Naive B cell (primary cell): ENCODE results near the gene NABP1. TPM values are rescaled to one million over a fixed set of nuclear protein-coding genes. Genes with fewer than 3 reads are reported as not detected.
"Not testable (repeated sequence)": the region's sequence is repeated elsewhere in the genome, so short reads cannot be mapped to it uniquely, and the experiment has no call there.

ENCODE experiments used
- ATAC-seq, 2 donors: fragments of 150-1000 bp; cut with Tn5 transposase; 2 replicates each; pipeline ENCODE4 v1.10.0; 2021; ENCODE audit warnings: low read depth in 2 of 2, mild to moderate bottlenecking in 2 of 2, moderate library complexity in 2 of 2
- DNase-seq: peaks from one replicate; pipeline ENCODE4 v3.0.0; 2022
- H3K27ac Mint-ChIP-seq, 6 donors: one replicate each; pipeline ENCODE4 v1.8.0; 2020 to 2022; ENCODE audit warnings: mild to moderate bottlenecking in 6 of 6, mixed read lengths in 6 of 6, moderate library complexity in 5 of 6, inconsistent platforms in 2 of 6
- H3K27me3 Mint-ChIP-seq, 3 donors: one replicate each; pipeline ENCODE4 v1.8.0; 2021 to 2022; ENCODE audit warnings: mixed read lengths in 3 of 3, mild to moderate bottlenecking in 1 of 3
- H3K36me3 Mint-ChIP-seq, 2 donors: one replicate each; pipeline ENCODE4 v1.8.0; 2020 to 2022; ENCODE audit warnings: mixed read lengths in 2 of 2, inconsistent platforms in 1 of 2, mild to moderate bottlenecking in 1 of 2
- H3K4me1 Mint-ChIP-seq, 3 donors: one replicate each; pipeline ENCODE4 v1.8.0; 2020 to 2022; ENCODE audit warnings: mixed read lengths in 3 of 3, inconsistent platforms in 1 of 3, mild to moderate bottlenecking in 1 of 3, moderate library complexity in 1 of 3
- H3K4me3 Mint-ChIP-seq, 8 donors: one replicate each; pipeline ENCODE4 v1.8.0; 2020 to 2022; ENCODE audit warnings: mild to moderate bottlenecking in 8 of 8, mixed read lengths in 8 of 8, moderate library complexity in 8 of 8, inconsistent platforms in 2 of 8
- H3K9me3 Mint-ChIP-seq, 7 donors: one replicate each; pipeline ENCODE4 v1.8.0; 2020 to 2022; ENCODE audit warnings: mixed read lengths in 7 of 7, mild to moderate bottlenecking in 5 of 7, inconsistent platforms in 2 of 7, moderate library complexity in 1 of 7
- polyA plus RNA-seq, 6 donors: library from polyadenylated mRNA; unstranded; fragments of 300-500 nt; fragmentation: Illumina TruSeq; gene quantifications; one replicate each; pipeline ENCODE4 v1.2.3, GENCODE V29; 2021; ENCODE audit warnings: low read depth in 6 of 6

NABP1 gene
- polyA plus RNA-seq, 6 donors from 2014 or later = 2.1 to 8.0 (median 4.8) TPM

DNA sequence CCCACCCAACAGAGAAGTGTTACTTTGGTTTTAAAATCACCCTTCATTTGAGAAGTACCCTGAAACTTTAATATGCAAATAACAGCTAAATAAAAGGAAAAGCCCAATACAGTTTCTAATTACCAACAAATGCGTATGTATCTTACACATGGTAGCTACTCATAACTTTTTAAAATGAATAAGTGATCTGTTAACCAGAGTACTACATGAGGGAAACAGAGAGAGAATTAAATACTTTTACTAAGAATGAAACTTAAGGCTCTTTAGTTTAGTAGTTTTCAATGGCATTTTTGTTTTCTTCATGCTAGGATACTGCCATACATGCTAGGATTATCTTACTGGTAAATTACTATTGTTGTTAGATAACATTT is 39.1 kb upstream of the NABP1 start:
- DNase-seq = no peak
- Mint-ChIP-seq H3K27me3 (no peaks in the 10 kb centered on the region), H3K4me1 (peaks cover 14 to 21% (median 19%) of the 10 kb centered on the region in 3 donors), H3K27ac (no peak overlapping the region), H3K9me3 (no peaks in the 10 kb centered on the region), H3K4me3 (no peak overlapping the region), H3K36me3 (no peaks in the 10 kb centered on the region)
- no peak for ATAC-seq

DNA sequence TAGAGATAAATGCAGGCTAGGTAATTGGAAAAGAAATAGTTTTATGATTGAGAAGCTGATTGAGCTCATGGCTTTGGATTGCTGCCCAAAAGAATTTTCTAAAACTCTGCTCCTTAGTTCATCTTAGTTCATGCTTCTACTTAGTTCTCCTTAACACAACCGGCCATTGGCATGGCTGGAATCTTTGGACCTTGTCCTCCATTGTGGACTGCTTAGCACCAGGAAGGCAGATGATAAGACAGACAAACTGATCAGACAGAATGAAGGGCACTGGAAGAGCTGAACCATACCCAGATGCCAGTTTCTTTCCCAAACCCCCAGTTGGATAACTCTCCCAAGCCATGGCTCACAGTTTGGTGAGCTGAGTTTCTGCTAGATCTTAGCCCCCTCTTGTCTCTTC is 36.3 kb upstream of the NABP1 start:
- Mint-ChIP-seq H3K36me3 (no peaks in the 10 kb centered on the region), H3K27me3 (no peaks in the 10 kb centered on the region), H3K9me3 (no peaks in the 10 kb centered on the region), H3K4me3 (no peak overlapping the region), H3K4me1 (peaks cover 12 to 16% (median 16%) of the 10 kb centered on the region in 3 donors), H3K27ac (no peak overlapping the region)
- DNase-seq (no peak), ATAC-seq (no peak)

DNA sequence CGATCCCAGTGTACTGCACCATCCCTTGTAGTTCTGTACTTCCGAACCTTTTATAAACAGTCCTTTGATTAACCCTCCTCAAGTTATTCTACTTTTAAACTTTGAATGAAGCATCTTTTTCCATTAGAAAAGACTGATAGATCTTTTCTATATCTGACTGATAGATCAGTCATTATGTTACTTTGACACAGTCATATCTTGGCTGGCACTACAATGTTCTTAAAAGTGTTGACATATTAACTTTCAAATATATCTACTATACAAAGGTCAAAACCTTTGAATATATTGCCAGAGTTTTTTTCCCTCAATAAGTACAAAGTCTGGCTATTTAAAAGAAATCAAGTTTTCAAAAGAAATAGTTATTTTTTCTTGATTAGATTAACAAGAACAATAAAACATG is 35.4 kb upstream of the NABP1 start:
- no peaks in the 10 kb centered on the region for H3K9me3 Mint-ChIP-seq
- H3K27ac Mint-ChIP-seq = no peak overlapping the region
- H3K4me3 Mint-ChIP-seq = no peak overlapping the region
- H3K36me3 Mint-ChIP-seq = no peaks in the 10 kb centered on the region
- no peaks in the 10 kb centered on the region for H3K27me3 Mint-ChIP-seq
- ATAC-seq (no peak), DNase-seq (no peak)
- peaks cover 8 to 14% (median 12%) of the 10 kb centered on the region in 3 donors for H3K4me1 Mint-ChIP-seq

DNA sequence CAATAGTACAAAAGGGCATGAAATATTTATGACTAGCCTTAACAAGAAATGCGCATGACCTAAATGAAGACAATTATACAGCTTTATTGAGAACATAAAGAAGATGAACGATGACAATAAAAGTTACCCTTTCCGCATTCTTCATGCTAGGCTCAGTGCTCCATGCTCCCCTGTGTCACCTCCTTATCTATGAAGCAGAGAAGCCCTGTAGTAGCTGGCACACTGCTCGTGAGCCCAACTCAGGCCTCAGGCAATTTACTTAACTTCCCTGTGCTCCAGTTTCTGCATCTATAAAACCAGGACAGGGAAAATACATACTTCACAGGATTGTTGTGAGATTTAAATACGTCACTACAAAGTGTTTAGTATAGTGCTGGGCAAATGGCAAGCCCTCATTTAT is 34.5 kb upstream of the NABP1 start:
- Mint-ChIP-seq H3K4me1 (peaks cover 0 to 7% (median 3%) of the 10 kb centered on the region in 3 donors), H3K27me3 (no peaks in the 10 kb centered on the region), H3K9me3 (no peaks in the 10 kb centered on the region), H3K36me3 (no peaks in the 10 kb centered on the region), H3K4me3 (no peak overlapping the region), H3K27ac (no peak overlapping the region)
- ATAC-seq (no peak), DNase-seq (no peak)

DNA sequence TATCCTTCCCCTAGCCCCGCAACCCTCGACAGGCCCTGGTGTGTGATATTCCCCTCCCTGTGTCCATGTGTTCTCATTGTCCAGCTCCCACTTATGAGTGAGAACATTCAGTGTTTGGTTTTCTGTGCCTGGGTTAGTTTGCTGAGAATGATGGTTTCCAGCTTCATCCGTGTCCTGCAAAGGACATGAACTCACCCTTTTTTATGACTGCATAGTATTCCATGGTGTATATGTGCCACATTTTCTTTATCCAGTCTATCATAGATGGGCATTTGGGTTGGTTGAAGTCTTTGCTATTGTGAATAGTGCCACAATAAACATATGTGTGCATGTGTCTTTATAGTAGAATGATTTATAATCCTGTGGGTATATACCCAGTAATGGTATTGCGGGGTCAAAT is 33.3 kb upstream of the NABP1 start:
- H3K4me3 Mint-ChIP-seq, ATAC-seq, H3K9me3 Mint-ChIP-seq, DNase-seq, H3K27me3 Mint-ChIP-seq, H3K36me3 Mint-ChIP-seq, H3K4me1 Mint-ChIP-seq: not testable (repeated sequence)
- H3K27ac Mint-ChIP-seq = peak overlapping the region in 1 of 6 donors; percentile 31

DNA sequence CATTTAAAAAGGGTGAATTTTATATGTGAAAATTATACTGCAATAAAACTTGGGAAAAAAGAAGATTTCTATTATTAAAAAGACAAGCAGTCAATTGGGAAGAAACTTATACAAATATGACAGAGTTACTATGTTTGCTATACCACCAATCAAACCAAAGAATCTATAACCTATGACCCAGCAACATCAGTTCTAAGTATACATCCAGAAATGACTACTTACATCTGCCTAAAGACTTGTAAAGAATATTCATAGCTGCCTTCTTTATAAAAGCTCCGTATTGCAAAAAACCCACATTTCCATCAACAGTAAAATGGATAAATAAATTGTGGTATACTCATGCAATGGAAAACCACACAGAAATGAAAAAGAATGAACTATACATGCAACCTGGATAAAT is 32.9 kb upstream of the NABP1 start:
- H3K9me3 Mint-ChIP-seq = no peaks in the 10 kb centered on the region
- ATAC-seq (no peak), DNase-seq (no peak)
- no peak overlapping the region for H3K27ac Mint-ChIP-seq
- H3K27me3 Mint-ChIP-seq = no peaks in the 10 kb centered on the region
- H3K36me3 Mint-ChIP-seq = no peaks in the 10 kb centered on the region
- peaks cover 0 to 7% (median 0%) of the 10 kb centered on the region in 3 donors for H3K4me1 Mint-ChIP-seq
- no peak overlapping the region for H3K4me3 Mint-ChIP-seq

DNA sequence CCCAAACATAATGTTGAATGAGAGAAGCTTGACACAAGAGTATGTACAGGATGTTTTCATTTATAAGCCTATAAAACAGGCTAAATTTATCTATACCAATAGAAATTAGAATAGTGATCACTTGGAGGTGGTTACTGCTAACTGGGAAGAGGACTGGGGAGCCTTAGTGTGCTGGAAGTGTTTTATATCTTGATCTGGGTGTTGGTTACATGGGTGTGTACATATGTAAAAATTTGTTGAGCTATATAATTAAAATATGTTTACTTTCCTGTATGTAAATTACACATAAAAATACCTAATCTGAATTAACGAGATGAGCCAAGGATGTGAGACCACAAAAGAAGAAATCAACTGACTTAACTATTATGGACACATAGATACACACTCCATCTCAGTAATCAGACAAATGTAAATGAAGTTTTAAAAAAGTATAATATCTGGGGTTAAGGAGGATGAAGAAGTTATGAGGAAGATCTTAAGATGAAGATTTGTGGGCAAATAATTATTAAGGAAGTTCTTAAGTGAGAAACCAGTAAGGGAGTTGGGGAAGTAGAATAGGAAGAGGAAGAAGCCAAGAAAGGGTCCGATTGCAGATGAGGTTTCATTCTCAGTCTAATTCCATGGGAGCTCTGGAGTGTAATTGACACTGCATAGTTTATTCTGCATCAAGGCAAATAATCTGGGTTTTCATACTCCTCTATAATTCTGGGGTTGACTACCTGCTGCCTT is 32.3 kb upstream of the NABP1 start:
- peaks cover 0 to 7% (median 0%) of the 10 kb centered on the region in 3 donors for H3K4me1 Mint-ChIP-seq
- ATAC-seq = no peak
- no peak for DNase-seq
- no peaks in the 10 kb centered on the region for H3K36me3 Mint-ChIP-seq
- H3K27ac Mint-ChIP-seq = no peak overlapping the region
- H3K9me3 Mint-ChIP-seq = no peaks in the 10 kb centered on the region
- no peak overlapping the region for H3K4me3 Mint-ChIP-seq
- H3K27me3 Mint-ChIP-seq = no peaks in the 10 kb centered on the region

DNA sequence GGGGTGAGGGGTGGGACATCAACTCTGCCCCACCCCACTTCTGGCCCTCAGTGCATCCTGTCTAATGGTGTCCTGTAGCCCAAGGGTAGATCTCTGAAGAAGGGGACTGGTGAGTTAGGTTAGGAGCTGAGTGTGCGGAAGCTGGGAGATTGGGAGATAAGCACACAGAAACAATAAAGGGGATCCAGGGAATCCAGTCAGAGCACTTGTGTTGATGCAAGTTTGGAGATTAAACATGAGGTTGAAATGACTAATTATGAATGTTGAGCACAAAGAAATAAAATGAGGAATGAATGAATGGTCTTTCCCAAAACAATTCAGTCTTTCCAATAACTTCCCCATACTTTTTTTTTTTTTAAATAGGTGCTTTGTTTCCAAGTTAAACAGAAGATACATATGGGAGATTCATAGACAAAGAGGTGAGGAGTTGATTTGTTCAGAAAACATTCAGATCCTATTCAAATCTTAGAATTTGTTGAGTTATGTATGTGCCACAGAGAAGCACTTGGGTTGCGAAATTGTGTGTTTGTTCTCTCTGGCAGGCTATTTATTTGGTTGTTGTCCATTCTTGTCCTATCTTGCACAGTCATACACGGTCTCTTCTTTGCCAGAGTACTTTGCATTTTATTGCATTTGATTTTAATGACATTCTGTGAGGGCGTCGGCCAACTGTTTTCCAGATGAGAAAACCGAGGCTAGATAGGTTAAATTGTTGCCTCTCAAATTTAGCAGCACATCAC is 31.6 kb upstream of the NABP1 start:
- no peaks in the 10 kb centered on the region for H3K27me3 Mint-ChIP-seq
- peaks cover 0 to 3% of the 10 kb centered on the region in 2 donors for H3K36me3 Mint-ChIP-seq
- DNase-seq = no peak
- H3K27ac Mint-ChIP-seq = no peak overlapping the region
- no peak overlapping the region for H3K4me3 Mint-ChIP-seq
- ATAC-seq = no peak
- H3K4me1 Mint-ChIP-seq = peaks cover 0 to 7% (median 0%) of the 10 kb centered on the region in 3 donors
- H3K9me3 Mint-ChIP-seq = no peaks in the 10 kb centered on the region

DNA sequence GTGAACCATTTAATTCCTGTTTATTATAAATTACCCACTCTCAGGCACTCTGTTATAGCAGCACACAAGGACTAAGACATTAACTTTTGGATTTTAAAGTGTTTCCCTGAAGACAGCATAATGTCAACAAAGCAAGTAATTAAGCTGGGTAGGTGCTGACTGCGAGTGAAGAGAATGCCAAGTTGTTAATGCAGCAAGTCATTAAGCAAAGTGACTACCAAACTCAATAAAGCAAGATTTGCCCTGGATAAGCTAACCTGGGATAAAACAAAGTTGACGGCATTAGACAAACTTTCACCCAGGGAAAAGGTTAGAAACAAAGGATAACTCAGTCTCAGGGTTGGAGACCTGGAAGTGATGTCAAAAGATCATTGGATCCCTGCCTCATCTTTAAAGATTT is 28.4 kb upstream of the NABP1 start:
- ATAC-seq (no peak), DNase-seq (no peak)
- Mint-ChIP-seq H3K9me3 (peaks cover 0 to 8% (median 0%) of the 10 kb centered on the region in 7 donors), H3K4me1 (peaks cover 0 to 7% (median 0%) of the 10 kb centered on the region in 3 donors), H3K27me3 (no peaks in the 10 kb centered on the region), H3K4me3 (no peak overlapping the region), H3K27ac (no peak overlapping the region), H3K36me3 (peaks cover 0 to 13% of the 10 kb centered on the region in 2 donors)

DNA sequence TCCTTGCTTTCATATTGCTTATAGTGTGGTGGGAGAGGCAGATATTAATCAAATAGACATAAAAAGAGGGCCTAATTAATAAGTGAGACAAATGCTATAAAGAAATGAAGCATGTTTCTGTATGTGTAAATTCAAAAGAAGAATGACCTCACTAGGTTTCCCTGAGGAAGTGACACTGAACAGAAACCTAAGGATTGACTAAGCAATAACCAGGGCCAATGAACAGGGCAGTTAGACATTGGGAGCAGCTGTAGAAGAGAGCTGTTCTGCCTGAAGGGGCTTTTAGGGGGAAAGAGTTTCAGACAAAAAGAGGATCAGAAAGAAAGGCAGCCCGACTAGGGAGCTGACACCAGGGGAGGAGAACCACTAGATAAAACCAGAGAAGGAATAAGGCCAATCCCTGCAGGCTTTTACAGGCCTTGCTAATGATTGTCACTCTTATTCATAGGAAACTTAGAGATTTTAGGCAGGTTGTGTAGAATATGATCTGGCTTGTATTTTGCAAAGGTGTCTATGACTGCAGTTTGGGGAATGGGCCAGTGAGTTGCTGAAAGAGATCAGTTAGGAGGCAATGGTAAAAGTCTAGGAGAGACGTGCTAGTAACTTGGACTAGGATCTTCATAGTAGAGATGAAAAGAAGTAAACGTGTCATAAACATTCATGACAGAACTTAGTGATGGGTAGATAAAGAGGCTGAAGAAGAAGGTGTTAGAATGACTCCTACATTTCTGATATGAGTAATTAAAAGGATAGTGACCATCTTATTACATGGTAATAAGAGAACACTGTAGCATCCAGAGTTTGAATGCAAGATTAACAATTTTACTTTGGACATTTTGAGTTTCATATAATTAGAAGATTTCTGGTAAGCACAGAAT is 26.8 kb upstream of the NABP1 start:
- Mint-ChIP-seq H3K27me3 (no peaks in the 10 kb centered on the region), H3K4me3 (no peak overlapping the region), H3K36me3 (peaks cover 0 to 13% of the 10 kb centered on the region in 2 donors), H3K4me1 (no peaks in the 10 kb centered on the region), H3K9me3 (peaks cover 0 to 8% (median 0%) of the 10 kb centered on the region in 7 donors), H3K27ac (peak overlapping the region in 1 of 6 donors; percentile 14)
- no peak for ATAC-seq
- no peak for DNase-seq

DNA sequence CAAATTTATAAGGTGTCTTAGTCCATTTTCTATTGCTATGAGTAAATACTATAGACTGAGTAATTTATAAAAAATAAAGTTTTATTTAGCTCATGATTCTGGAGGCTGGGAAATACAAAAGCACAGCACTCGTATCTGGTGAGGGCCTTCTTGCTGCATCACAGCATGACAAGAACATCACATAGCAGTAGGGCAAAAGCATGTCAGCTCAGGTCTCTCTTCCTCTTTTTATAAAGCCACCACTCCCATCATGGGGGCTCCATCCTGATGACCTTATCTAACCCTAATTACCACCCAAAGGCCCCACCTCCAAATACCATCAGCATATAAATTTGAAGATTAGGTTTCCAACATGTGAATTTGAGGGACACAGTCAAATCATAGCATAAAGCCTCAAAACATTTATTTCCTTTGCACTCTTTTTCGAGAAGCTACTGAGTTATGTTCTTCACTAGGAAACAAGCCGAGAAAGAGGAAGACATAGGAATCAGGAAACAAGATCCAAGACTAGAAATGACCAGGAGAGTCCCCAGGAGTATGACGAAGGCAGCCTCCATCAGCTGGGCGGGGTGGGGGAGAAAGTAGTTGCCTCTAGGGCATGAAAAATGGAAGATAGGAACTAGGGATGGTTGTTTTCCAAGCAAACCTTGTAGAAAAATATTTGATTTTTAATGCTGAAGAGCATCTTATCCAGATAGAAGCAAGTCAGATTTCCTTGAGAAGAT is 24.1 kb upstream of the NABP1 start:
- no peaks in the 10 kb centered on the region for H3K27me3 Mint-ChIP-seq
- no peaks in the 10 kb centered on the region for H3K4me1 Mint-ChIP-seq
- no peak overlapping the region for H3K27ac Mint-ChIP-seq
- H3K9me3 Mint-ChIP-seq = peaks cover 0 to 8% (median 0%) of the 10 kb centered on the region in 7 donors
- peaks cover 0 to 19% of the 10 kb centered on the region in 2 donors for H3K36me3 Mint-ChIP-seq
- DNase-seq (no peak), ATAC-seq (peak in 1 of 2 donors; percentile 36)
- no peak overlapping the region for H3K4me3 Mint-ChIP-seq

DNA sequence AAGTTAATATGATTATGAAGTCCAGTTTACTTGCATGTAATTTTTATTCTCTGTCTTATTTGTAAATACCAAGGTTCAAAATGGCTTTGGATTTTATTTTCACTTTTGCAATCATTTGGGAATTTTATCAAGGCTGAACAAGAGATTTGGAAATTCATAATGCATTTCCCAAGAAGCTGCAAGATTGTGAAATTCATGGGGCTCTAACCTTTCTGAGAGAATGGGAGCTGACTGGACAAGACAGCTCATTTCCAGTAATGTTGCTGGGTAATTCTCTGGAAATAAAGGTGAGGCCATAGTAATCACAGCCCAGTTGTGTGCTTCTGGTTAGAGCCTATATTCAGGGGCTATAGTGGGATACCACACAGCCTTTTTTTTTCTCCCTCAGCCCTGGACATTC is 21.5 kb upstream of the NABP1 start:
- no peaks in the 10 kb centered on the region for H3K27me3 Mint-ChIP-seq
- DNase-seq (no peak), ATAC-seq (no peak)
- peaks cover 0 to 15% of the 10 kb centered on the region in 2 donors for H3K36me3 Mint-ChIP-seq
- no peaks in the 10 kb centered on the region for H3K4me1 Mint-ChIP-seq
- H3K9me3 Mint-ChIP-seq = peaks cover 0 to 8% (median 0%) of the 10 kb centered on the region in 7 donors
- no peak overlapping the region for H3K4me3 Mint-ChIP-seq
- H3K27ac Mint-ChIP-seq = no peak overlapping the region

DNA sequence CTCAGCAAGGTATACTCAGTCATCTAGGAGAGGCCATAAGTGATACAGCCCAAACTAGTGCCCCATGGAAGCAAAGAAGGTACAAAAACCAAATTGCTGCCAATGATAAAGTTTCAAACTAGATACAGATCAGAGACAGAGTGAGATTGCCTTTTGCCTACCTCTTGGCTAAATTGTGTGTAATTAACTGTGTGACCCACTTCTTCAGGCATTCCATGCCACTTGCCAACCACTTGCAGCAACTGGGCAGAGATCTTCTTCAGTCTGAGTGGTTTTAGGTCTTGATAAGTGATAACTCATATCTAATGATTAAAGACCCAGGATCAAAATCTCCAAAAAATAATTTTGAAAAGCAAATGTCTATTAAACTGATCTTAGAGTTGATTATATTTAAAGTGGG is 21.1 kb upstream of the NABP1 start:
- ATAC-seq = no peak
- H3K4me3 Mint-ChIP-seq = no peak overlapping the region
- no peaks in the 10 kb centered on the region for H3K4me1 Mint-ChIP-seq
- no peak for DNase-seq
- no peak overlapping the region for H3K27ac Mint-ChIP-seq
- peaks cover 0 to 11% of the 10 kb centered on the region in 2 donors for H3K36me3 Mint-ChIP-seq
- H3K9me3 Mint-ChIP-seq = peaks cover 0 to 8% (median 0%) of the 10 kb centered on the region in 7 donors
- no peaks in the 10 kb centered on the region for H3K27me3 Mint-ChIP-seq
